GM18511 (cell line): Measurements from ENCODE around the gene UBE3C.
"Not testable (repeated sequence)": the region's sequence is repeated elsewhere in the genome, so short reads cannot be mapped to it uniquely, and the experiment has no call there.

Experiments used
- ATAC-seq: cut with Tn5 transposase; IDR thresholded peaks from one replicate; pipeline ENCODE4 v1.9.1; 2021; ENCODE audit warnings: mild to moderate bottlenecking, moderate library complexity; ENCODE audit not compliant: unreplicated experiment

The UBE3C gene

DNA sequence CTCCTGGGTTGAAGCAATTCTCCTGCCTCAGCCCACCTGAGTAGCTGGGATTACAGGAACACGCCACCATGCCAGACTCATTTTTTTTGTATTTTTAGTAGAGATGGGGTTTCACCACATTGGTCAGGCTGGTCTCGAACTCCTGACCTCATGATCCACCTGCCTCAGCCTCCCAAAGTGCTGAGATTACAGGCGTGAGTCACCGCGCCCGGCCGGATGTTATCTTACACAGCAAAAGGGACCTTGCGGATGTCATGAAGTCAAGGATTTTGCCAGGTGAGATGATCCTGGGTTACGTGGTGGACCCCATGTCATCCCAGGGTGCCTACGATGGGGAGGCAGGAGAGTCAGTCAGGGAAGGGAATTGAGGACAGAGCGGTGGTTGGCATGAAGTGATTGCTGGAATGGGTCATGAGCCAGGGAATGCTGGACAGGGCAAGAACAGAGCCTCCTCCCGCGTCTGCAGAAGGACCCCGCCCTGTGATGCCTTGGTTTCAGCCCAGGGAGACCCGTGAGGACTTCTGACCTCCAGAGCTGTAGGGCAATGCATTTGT, 8.7 kb upstream of the UBE3C start:
- no peak for ATAC-seq

GRCh38 chr7:157130849-157131248, 7.9 kb upstream of the UBE3C start:
- ATAC-seq = not testable (repeated sequence)

DNA sequence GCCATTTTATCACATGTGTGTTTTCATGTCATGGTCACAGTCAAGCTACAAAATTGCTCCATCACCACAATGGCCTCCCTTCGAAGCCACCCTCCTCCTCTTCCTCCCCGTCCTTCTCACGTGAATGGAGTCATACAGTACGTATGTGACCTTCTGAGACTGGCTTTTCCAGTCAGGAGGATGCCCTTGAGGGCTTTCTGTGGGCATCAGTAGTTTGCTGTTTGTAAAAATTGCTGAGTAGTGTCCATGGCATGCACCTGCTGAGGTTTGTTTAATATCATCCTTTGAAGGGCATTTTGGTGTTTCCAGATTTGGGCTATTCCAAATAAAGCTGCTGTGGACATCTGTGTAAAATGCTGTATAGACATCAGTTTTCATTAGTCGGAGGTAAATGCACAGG, 5.9 kb upstream of the UBE3C start:
- no peak for ATAC-seq

- no peak for ATAC-seq
Observed at GRCh38 chr7:157133304-157133703, 5.4 kb upstream of the UBE3C start.

- no peak for ATAC-seq
Observed at GRCh38 chr7:157136372-157136771, 2.4 kb upstream of the UBE3C start.

DNA sequence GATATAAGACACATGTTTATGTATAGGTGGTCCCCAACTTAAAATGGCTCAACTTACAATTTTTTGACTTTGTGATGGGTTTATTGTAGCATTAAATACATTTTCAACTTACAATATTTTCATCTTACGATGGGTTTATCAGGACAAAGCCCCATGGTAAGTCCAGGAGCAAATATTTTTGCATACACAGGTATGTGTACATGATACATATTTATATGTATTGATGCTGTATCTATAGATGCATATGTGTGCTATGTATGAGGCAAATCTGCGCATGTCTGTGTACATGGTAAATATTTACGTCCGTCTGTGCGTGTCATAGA, 664 bp upstream of the UBE3C start:
- no peak for ATAC-seq

DNA sequence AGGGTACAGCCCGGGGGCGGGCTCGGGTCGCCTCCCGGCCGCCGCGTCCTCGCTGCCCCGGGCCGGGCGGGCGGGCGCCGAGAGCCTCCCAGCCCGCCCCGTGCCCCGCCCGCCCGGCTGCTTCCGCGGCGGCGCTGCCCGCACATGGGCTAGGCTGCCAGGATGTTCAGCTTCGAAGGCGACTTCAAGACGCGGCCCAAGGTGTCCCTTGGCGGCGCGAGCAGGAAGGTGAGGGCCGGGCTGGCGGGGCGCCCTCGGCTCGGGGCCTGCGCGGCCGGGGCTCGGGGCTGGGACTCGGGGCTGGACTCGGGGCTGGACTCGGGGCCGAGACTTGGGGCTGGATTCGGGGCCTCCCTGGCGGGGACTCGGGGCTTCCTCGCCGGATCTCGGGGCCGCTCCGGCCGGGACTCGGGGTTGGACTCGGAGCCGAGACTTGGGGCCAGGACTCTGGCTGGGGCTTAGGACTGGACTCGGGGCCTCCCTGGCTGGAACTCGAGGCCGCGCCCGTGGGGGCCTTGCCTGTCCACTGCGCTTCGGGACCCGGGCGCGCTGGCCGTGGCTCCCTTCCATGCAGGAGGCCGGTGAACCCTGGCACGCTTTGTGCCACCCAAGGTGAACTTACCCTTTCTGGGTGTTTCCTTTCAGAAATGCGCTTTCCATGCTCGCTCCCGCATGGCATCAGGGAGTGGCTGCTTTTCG, 534 bp downstream of the UBE3C start:
- peak; percentile 58 for ATAC-seq

DNA sequence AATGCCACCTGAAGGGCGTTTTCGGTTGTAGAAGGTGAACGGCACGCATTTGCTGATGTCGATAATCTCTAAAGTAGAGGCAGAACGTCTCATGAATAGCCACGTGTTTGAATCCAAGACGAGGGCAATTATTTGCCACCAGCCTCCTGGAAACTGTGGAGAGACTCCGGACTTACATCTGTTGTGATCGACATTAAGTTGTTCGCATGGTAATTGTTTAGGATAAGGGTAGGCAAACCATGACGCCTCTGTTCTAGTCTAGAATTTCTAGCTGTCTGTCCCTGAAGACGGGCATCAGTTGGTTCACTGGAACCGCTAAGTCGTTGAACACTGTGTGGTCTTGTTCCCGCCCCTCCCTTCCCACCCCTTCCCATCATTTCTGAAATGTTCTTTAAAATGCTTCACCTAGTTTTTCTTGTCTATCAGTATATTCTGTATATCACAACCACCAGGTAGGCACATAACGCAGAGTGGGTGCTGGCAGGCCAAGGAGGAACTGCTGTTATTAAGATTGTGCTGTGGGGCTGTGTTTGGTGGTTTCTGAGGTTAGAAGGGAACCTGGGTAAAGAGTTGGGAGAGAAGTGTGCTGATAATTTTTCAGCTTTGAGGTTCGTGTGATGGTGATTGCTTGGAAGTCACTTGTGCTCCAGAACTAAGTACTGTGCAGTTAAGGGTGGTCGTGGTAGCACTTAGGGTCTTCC, 1.2 kb downstream of the UBE3C start:
- ATAC-seq = no peak

DNA sequence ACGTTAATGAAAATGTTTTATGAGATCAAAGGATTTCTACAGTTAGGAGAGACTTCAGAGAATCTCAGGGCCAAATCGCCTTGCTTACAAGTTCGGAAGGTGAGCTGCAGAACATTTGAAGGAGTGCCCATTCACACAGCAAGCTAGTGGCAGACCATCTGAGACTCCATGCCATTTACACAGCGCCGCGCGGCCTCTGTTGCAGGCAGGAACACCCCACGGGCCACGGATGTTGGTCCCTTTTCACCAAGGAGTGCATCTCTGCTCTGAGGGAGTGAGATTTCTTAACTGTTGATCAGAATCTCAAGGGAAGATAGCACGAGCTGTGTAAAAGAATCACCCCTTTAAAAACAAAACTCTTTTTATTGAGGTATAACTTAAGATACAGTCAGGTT, 1.8 kb downstream of the UBE3C start:
- ATAC-seq = no peak

DNA sequence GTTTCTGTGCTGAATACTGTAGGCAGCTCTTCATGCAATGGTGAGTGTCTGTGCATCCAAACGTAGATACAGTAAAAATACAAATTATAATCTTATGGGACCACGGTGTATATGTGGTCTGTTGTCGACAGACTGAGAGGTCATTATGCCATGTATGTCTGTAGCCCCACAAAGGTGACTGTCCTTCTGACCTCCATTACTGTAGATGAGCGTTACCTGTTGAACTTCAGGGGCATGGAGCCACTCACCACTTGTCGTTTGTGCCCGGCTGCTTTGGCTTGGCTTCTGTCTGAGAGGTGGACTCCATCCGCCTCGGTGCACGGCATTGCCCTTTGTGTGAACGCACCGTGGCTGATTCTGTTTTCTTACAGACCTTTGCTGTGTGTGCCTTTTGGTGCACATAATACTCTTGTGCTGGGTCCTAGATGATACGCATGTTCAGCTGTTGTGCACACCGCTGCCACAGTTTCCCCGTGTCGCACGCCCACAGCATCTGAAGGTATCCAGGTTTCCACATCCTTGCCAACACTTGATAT, 2.9 kb downstream of the UBE3C start:
- no peak for ATAC-seq

DNA sequence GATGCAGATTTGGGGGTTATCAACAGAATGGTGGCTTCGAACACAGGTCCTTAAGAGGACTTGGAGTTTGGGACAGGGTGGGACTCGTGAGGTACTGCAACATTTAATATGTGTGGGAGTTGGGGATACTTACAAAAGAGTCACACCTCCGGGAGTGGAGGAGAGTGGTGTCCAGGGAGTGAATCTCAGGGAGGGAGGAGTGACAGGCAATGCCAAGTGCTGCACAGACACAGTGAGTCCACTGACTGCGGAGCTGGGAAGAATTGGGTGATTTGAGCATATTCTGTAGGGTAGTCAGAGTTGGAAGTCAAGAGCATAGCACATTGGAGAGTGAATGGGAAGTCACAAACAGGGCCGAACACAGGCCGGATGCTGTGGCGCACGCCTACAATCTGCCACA, 5.1 kb downstream of the UBE3C start:
- no peak for ATAC-seq

GRCh38 chr7:157149317-157149716, 10.6 kb downstream of the UBE3C start:
- ATAC-seq = no peak

GRCh38 chr7:157150882-157151281, 12.2 kb downstream of the UBE3C start:
- ATAC-seq = no peak

- no peak for ATAC-seq
Observed at GRCh38 chr7:157151626-157152339, 13.1 kb downstream of the UBE3C start.

- no peak for ATAC-seq
Observed at GRCh38 chr7:157152391-157152937, 13.7 kb downstream of the UBE3C start.

GRCh38 chr7:157153260-157153659, 14.5 kb downstream of the UBE3C start:
- no peak for ATAC-seq

GRCh38 chr7:157155959-157156358, 17.2 kb downstream of the UBE3C start:
- no peak for ATAC-seq

DNA sequence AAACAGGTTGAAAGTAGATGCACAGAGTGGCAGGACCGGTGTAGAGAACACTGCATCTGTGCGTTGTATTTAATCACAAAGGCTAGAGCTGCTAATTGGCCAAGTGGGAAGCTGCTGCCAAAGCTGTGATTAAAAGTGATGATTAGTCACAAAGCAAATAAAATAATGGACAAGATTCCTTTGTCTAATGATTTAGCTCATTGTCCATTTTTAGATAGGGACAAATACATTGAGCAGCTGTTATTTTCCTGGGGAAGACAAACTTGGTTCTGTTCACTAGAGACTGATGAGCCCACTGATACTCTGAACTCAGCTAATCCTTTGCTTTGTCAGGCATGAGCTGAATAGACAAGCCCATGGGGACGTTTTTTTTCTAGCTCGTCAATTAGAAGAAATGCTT, 19.7 kb downstream of the UBE3C start:
- ATAC-seq = no peak

GRCh38 chr7:157159537-157159936, 20.8 kb downstream of the UBE3C start:
- ATAC-seq = not testable (repeated sequence)

- ATAC-seq = no peak
Observed at GRCh38 chr7:157160433-157160832, 21.7 kb downstream of the UBE3C start.

DNA sequence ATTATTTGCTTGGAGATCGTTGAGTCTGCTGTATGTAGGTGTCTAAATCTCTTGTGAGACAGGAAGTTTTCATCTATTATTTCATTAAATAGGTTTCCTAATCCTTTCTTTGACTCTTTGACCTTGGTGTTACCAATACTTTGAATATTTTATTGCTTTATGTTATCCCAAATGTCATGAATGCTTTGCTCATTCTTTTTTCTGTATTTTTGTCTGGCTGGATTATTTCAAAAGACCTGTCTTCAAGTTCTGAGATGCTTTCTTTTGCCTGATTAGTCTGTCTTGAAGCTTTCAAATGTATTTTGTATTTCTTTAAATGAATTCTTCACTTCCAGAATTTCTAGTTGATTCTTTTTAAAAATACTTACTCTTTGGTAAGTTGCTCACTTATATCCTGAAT, 27.3 kb downstream of the UBE3C start:
- no peak for ATAC-seq
